ENCODE results near the gene RTL1. TPM values are rescaled to one million over a fixed set of nuclear protein-coding genes. Genes with fewer than 3 reads are reported as not detected.

The RTL1 gene
- total and polyA plus RNA-seq, 2 of the 8 experiments (the other 6 are each of a cell fraction or from before 2014, with no cell fraction given): not detected

- Histone ChIP-seq H2BK5ac (ENCODE audit: low read depth, low read length) (no peak overlapping the region), H4K91ac (replicated peaks; ENCODE audit: insufficient read length, low read length) (no peak overlapping the region), H3K79me2 (ENCODE audit: control insufficient read depth in 1 of 2, insufficient read depth in 2 of 2, low read length in 2 of 2) (no peaks in the 10 kb centered on the region), H3K27ac (ENCODE audit: low read depth, low read length) (no peak overlapping the region), H3K23ac (ENCODE audit: insufficient read length) (no peak overlapping the region), H2AFZ (ENCODE audit: low read length) (no peak overlapping the region), H4K8ac (ENCODE audit: extremely low read depth, insufficient read depth, low read length) (no peak overlapping the region), H2BK12ac (ENCODE audit: low read depth, low read length) (no peak overlapping the region), H3K4me3 (ENCODE audit: extremely low read depth in 1 of 4, insufficient read depth in 2 of 4, low read depth in 3 of 4, low read length in 4 of 4) (no peak overlapping the region), H3K4me1 (replicated peaks in 1 of 4; ENCODE audit: control insufficient read depth in 3 of 4, insufficient read depth in 4 of 4, low read length in 3 of 4) (peaks cover 3 to 21% (median 14%) of the 10 kb centered on the region in 4 experiments; a peak in 6 of 7 replicates), H3K79me1 (ENCODE audit: low read depth, low read length) (no peaks in the 10 kb centered on the region), H2BK20ac (ENCODE audit: low read length) (no peak overlapping the region), H3K9me3 (ENCODE audit: insufficient read depth in 2 of 2, low read depth in 1 of 2, low read length in 1 of 2) (no peaks in the 10 kb centered on the region), H4K5ac (ENCODE audit: insufficient read length, low read depth, low read length) (no peak overlapping the region), H3K56ac (replicated peaks; ENCODE audit: insufficient read length, low read depth, low read length) (no peak overlapping the region), H3K36me3 (ENCODE audit: control insufficient read depth in 2 of 4, insufficient read depth in 4 of 4, low read length in 3 of 4) (no peaks in the 10 kb centered on the region), H3K14ac (ENCODE audit: insufficient read length) (no peak overlapping the region), H3K4ac (replicated peaks; ENCODE audit: insufficient read length, low read depth, low read length) (no peak overlapping the region), H3K4me2 (ENCODE audit: insufficient read depth in 1 of 2, low read depth in 2 of 2, low read length in 2 of 2) (no peak overlapping the region), H2BK15ac (ENCODE audit: low read length) (peak overlapping the region; percentile 29; the same call in 1 of the 2 replicates), H3K9ac (replicated peaks in 1 of 4; ENCODE audit: extremely low read depth in 1 of 4, low read depth in 3 of 4, low read length in 3 of 4) (no peak overlapping the region), H3K23me2 (ENCODE audit: low read depth, low read length) (no peaks in the 10 kb centered on the region; the same call in 1 of the 2 replicates), H3K27me3 (replicated peaks in 1 of 4; ENCODE audit: control insufficient read depth in 3 of 4, extremely low read depth in 1 of 4, insufficient read depth in 3 of 4, low read length in 3 of 4) (no peaks in the 10 kb centered on the region; a peak in 1 of 7 replicates), H4K20me1 (replicated peaks in 1 of 2; ENCODE audit: control insufficient read depth in 1 of 2, insufficient read depth in 2 of 2, low read length in 2 of 2) (no peaks in the 10 kb centered on the region), H2BK120ac (replicated peaks; ENCODE audit: low read depth, low read length) (no peak overlapping the region), H2AK5ac (ENCODE audit: low read depth, low read length) (no peak overlapping the region), H3K18ac (ENCODE audit: extremely low read depth, low read length) (no peak overlapping the region; the same call in 1 of the 2 replicates)
- TF ChIP-seq HDAC2 (IDR thresholded peaks at IDR 0.05; ENCODE audit: borderline replicate concordance in 1 of 2, low read depth in 2 of 2, low read length in 2 of 2) (no peak), CBX8 (IDR thresholded peaks at IDR 0.05; ENCODE audit: borderline replicate concordance, low read depth, low read length) (no peak), TEAD4 (IDR thresholded peaks at IDR 0.05; ENCODE audit: low read depth, low read length) (no peak), ATF2 (IDR thresholded peaks at IDR 0.05; ENCODE audit: low read length) (no peak), USF2 (IDR thresholded peaks at IDR 0.05; ENCODE audit: low read length) (no peak), NRF1 (IDR thresholded peaks at IDR 0.05; ENCODE audit: low read depth, low read length) (no peak), SRF (IDR thresholded peaks at IDR 0.05; ENCODE audit: low read depth, low read length) (no peak)
- FAIRE-seq (no peak), DNase-seq (ENCODE audit: low read depth in 1 of 2, low spot score in 2 of 2) (no peak)
- CTCF ChIA-PET (ENCODE audit: partially characterized antibody): interaction anchor here (0.5 kb wide), 1 partner anchor 1600 kb away, joined by 3 read pairs; no protein-coding TSS in a partner anchor
- WGBS, 2 experiments (ENCODE audit: extremely low coverage in 1 of 2, insufficient coverage in 1 of 2, insufficient read length in 1 of 2, insufficient replicate concordance in 2 of 2, low coverage in 1 of 2, low lambda C conversion rate in 2 of 2, missing lambda C conversion rate in 1 of 2): 89% methylated on average over 15 of the region's 15 CpGs; no CpG with 5 or more reads in 1 of the 2 experiments
- POLR2A ChIA-PET (ENCODE audit: partially characterized antibody): no interaction called here
Measured at GRCh38 chr14:100834082-100834793, 69.3 kb downstream of the RTL1 start.

Measured in H1 (cell line).